ENCODE data around the gene SFMBT2.

SFMBT2 gene

GRCh38 chr10:7173948-7174347, 236.9 kb downstream of the SFMBT2 start:
- Mint-ChIP-seq H3K9me3 (peaks cover 5% of the 10 kb centered on the region), H3K36me3 (ENCODE audit: low read depth) (peaks cover 79% of the 10 kb centered on the region), H3K4me1 (ENCODE audit: low read depth) (no peaks in the 10 kb centered on the region), H3K27me3 (no peaks in the 10 kb centered on the region), H3K27ac (no peak overlapping the region), H3K4me3 (no peak overlapping the region)

- H3K4me1 Mint-ChIP-seq (ENCODE audit: low read depth) = no peaks in the 10 kb centered on the region
- peaks cover 5% of the 10 kb centered on the region for H3K9me3 Mint-ChIP-seq
- H3K27me3 Mint-ChIP-seq = no peaks in the 10 kb centered on the region
- peaks cover 69% of the 10 kb centered on the region for H3K36me3 Mint-ChIP-seq (ENCODE audit: low read depth)
- H3K27ac Mint-ChIP-seq = no peak overlapping the region
- no peak overlapping the region for H3K4me3 Mint-ChIP-seq
These were observed 239.0 kb downstream of the SFMBT2 start for GRCh38 chr10:7171825-7172224.

GRCh38 chr10:7170626-7171322, 240.1 kb downstream of the SFMBT2 start:
- Mint-ChIP-seq H3K27ac (no peak overlapping the region), H3K36me3 (ENCODE audit: low read depth) (peaks cover 65% of the 10 kb centered on the region), H3K4me1 (ENCODE audit: low read depth) (no peaks in the 10 kb centered on the region), H3K9me3 (peaks cover 3% of the 10 kb centered on the region), H3K4me3 (no peak overlapping the region), H3K27me3 (no peaks in the 10 kb centered on the region)

DNA sequence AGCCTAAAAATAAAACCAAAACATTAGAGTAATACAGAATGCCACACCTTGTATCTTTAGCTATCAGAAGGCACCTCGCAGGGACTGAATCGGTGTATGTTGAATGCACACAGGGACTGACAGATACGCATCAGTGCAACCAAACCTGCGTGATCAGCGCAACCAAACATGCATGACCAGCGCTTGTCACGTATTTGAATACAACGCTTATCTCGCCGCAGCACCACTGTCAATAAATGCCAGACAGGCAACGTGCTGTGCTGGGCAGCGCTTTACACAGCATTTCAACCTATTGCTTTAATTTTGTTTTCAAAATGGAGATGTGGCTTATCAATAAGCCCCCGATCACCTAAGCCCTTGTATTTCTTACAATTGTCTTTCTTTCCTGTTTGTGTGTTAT, 242.4 kb downstream of the SFMBT2 start:
- no peak overlapping the region for H3K4me3 Mint-ChIP-seq
- no peaks in the 10 kb centered on the region for H3K4me1 Mint-ChIP-seq (ENCODE audit: low read depth)
- no peaks in the 10 kb centered on the region for H3K27me3 Mint-ChIP-seq
- no peaks in the 10 kb centered on the region for H3K9me3 Mint-ChIP-seq
- peaks cover 61% of the 10 kb centered on the region for H3K36me3 Mint-ChIP-seq (ENCODE audit: low read depth)
- no peak overlapping the region for H3K27ac Mint-ChIP-seq

- H3K36me3 Mint-ChIP-seq (ENCODE audit: low read depth) = peaks cover 63% of the 10 kb centered on the region
- no peak overlapping the region for H3K27ac Mint-ChIP-seq
- H3K27me3 Mint-ChIP-seq = no peaks in the 10 kb centered on the region
These were observed 245.2 kb downstream of the SFMBT2 start for GRCh38 chr10:7165500-7166177.

DNA sequence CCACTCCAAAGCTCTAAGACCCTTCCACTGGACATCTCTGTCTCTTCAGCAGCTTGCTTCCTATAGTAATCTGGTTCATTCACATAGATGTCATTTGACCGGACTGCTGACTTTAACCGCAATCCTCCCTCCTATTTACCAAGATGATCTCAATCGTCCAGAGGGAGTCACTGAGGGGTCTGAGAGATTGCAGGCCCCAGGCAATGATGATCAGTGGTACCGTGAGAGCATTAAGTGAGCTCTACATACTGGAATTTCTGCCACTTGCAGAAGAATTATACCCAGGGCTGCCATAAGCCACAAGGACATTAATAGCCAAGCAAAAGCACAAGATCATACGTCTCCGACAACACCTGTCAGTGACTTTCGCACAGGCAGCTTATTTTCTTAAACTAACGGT, 245.9 kb downstream of the SFMBT2 start:
- Mint-ChIP-seq H3K27me3 (no peaks in the 10 kb centered on the region), H3K27ac (no peak overlapping the region), H3K9me3 (no peaks in the 10 kb centered on the region), H3K4me1 (ENCODE audit: low read depth) (peaks cover 7% of the 10 kb centered on the region), H3K4me3 (no peak overlapping the region), H3K36me3 (ENCODE audit: low read depth) (peaks cover 68% of the 10 kb centered on the region)

More at GRCh38 chr10:7165500-7166177, 245.2 kb downstream of the SFMBT2 start:
- peaks cover under 1% of the 10 kb centered on the region for H3K4me1 Mint-ChIP-seq (ENCODE audit: low read depth)
- H3K9me3 Mint-ChIP-seq = no peaks in the 10 kb centered on the region
- no peak overlapping the region for H3K4me3 Mint-ChIP-seq

DNA sequence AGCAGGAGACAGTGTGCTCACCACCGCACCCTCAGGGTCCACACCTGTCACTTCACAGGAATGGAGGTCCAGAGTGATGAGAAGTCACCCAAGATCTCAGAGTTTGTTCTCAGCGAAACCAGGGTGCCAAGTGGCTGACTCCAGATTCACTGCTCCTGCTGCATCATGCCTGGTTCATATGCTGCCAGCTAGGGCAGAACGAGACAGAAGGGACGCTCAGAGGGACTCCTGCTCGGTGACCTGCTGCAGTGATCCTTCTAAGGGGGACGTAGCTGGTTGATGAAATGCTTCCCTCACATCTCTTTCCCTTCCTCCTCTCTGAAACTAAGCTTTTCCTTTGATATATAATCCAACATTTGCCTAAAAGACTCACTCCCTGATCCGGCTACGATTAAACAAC, 248.5 kb downstream of the SFMBT2 start:
- Mint-ChIP-seq H3K27me3 (no peaks in the 10 kb centered on the region), H3K27ac (no peak overlapping the region), H3K4me1 (ENCODE audit: low read depth) (peaks cover 25% of the 10 kb centered on the region), H3K4me3 (no peak overlapping the region), H3K36me3 (ENCODE audit: low read depth) (peaks cover 72% of the 10 kb centered on the region), H3K9me3 (no peaks in the 10 kb centered on the region)

GRCh38 chr10:7161484-7162250, 249.2 kb downstream of the SFMBT2 start:
- Mint-ChIP-seq H3K36me3 (ENCODE audit: low read depth) (peaks cover 65% of the 10 kb centered on the region), H3K4me3 (no peak overlapping the region), H3K4me1 (ENCODE audit: low read depth) (peaks cover 31% of the 10 kb centered on the region), H3K27me3 (no peaks in the 10 kb centered on the region), H3K9me3 (no peaks in the 10 kb centered on the region), H3K27ac (no peak overlapping the region)

GRCh38 chr10:7159928-7160327, 250.9 kb downstream of the SFMBT2 start:
- no peak overlapping the region for H3K4me3 Mint-ChIP-seq

DNA sequence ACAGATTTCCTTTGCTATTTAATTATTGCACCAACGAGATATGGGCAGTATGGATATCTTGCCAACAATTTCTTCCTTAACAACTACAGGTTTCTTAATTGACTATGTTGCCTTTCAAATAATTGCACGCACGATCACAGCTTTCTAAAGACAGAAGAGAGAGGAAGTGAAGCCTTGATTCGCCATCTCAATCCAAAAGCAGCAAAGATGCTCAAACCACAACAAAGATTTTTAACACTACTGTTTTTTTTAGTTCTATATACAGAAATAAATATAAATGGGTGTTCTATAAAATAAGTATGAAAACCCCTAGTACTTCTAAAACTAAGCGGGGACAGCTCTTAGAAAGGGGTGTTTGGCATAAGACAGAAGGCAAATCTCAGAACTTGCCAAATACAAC, 251.3 kb downstream of the SFMBT2 start:
- Mint-ChIP-seq H3K36me3 (ENCODE audit: low read depth) (peaks cover 56% of the 10 kb centered on the region), H3K4me3 (no peak overlapping the region), H3K4me1 (ENCODE audit: low read depth) (peaks cover 31% of the 10 kb centered on the region), H3K27ac (no peak overlapping the region), H3K9me3 (no peaks in the 10 kb centered on the region), H3K27me3 (no peaks in the 10 kb centered on the region)

More at GRCh38 chr10:7159928-7160327, 250.9 kb downstream of the SFMBT2 start:
- peaks cover 31% of the 10 kb centered on the region for H3K4me1 Mint-ChIP-seq (ENCODE audit: low read depth)
- H3K9me3 Mint-ChIP-seq = no peaks in the 10 kb centered on the region
- H3K36me3 Mint-ChIP-seq (ENCODE audit: low read depth) = peaks cover 60% of the 10 kb centered on the region
- H3K27me3 Mint-ChIP-seq = no peaks in the 10 kb centered on the region
- no peak overlapping the region for H3K27ac Mint-ChIP-seq

GRCh38 chr10:7157091-7157490, 253.7 kb downstream of the SFMBT2 start:
- Mint-ChIP-seq H3K9me3 (no peaks in the 10 kb centered on the region), H3K4me3 (no peak overlapping the region), H3K27me3 (no peaks in the 10 kb centered on the region), H3K27ac (no peak overlapping the region), H3K36me3 (ENCODE audit: low read depth) (peaks cover 39% of the 10 kb centered on the region), H3K4me1 (ENCODE audit: low read depth) (peaks cover 31% of the 10 kb centered on the region)

- H3K4me3 Mint-ChIP-seq = no peak overlapping the region
- H3K27me3 Mint-ChIP-seq = peaks cover 3% of the 10 kb centered on the region
- H3K36me3 Mint-ChIP-seq (ENCODE audit: low read depth) = peaks cover 9% of the 10 kb centered on the region
- no peak overlapping the region for H3K27ac Mint-ChIP-seq
- H3K9me3 Mint-ChIP-seq = no peaks in the 10 kb centered on the region
- peaks cover 15% of the 10 kb centered on the region for H3K4me1 Mint-ChIP-seq (ENCODE audit: low read depth)
These were observed 257.1 kb downstream of the SFMBT2 start for GRCh38 chr10:7153750-7154149.

GRCh38 chr10:7152982-7153381, 257.9 kb downstream of the SFMBT2 start:
- Mint-ChIP-seq H3K27ac (no peak overlapping the region), H3K9me3 (no peaks in the 10 kb centered on the region), H3K36me3 (ENCODE audit: low read depth) (peaks cover 3% of the 10 kb centered on the region), H3K4me3 (no peak overlapping the region), H3K27me3 (peaks cover 3% of the 10 kb centered on the region), H3K4me1 (ENCODE audit: low read depth) (peaks cover 12% of the 10 kb centered on the region)

DNA sequence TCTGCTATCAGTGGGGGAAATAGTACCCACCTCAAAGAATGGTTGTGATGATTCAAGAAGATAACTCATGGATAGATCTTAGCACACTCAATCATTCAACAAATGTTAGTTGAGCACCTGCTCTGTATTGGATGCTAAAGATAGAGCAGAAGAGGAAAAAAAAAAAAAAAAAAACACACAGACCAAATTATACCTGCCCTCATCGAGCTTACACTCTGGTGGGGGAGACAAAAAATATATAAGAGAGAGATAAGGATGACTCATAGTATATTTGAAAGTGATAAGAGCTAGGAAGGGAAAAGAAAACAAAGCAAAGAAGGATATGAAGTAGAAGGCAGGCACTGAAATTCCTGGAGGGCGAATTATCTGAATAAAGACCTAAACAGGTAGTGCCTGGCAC, 258.5 kb downstream of the SFMBT2 start:
- Mint-ChIP-seq H3K27ac (no peak overlapping the region), H3K36me3 (ENCODE audit: low read depth) (no peaks in the 10 kb centered on the region), H3K4me1 (ENCODE audit: low read depth) (peaks cover 5% of the 10 kb centered on the region), H3K4me3 (no peak overlapping the region), H3K9me3 (no peaks in the 10 kb centered on the region), H3K27me3 (peaks cover 3% of the 10 kb centered on the region)

- Mint-ChIP-seq H3K4me3 (no peak overlapping the region), H3K9me3 (no peaks in the 10 kb centered on the region), H3K27me3 (peaks cover 3% of the 10 kb centered on the region), H3K27ac (no peak overlapping the region), H3K36me3 (ENCODE audit: low read depth) (no peaks in the 10 kb centered on the region), H3K4me1 (ENCODE audit: low read depth) (no peaks in the 10 kb centered on the region)
These were observed 259.3 kb downstream of the SFMBT2 start for GRCh38 chr10:7151538-7151937.
